Measurements from ENCODE around the gene POGK.

The POGK gene

DNA sequence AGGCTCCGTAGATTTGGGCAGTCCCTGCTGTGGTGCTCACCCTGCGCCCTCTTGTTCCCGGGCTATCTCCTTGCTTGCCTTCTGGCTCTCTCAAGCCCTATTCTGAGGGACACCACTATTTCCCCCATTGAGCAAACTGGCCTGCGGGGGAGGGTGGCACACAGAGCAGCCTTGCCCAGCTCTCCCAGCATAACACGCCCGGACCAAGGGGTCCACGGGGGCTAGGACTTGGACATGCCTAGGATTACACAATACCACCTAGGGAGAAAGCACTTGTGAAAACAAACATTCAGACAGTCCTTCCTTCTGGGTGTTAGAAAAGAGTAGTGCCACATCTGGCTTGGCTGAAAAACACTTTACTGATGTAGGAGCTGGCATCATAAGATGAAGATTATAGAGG lies 29.4 kb downstream of the POGK start:
- ChIA-PET POLR2A (interaction anchor here (0.9 kb wide), 1 partner anchor 175 kb away, joined by 4 read pairs; no protein-coding TSS in a partner anchor), CTCF (interaction anchor here (0.8 to 0.9 kb wide), 2 partner anchors 188 to 189 kb away, joined by 3 read pairs; no protein-coding TSS in a partner anchor)
- peaks cover 26 to 33% of the 10 kb centered on the region in 2 experiments for H3K36me3 ChIP-seq (ENCODE audit: control insufficient read depth in 2 of 2, insufficient read depth in 1 of 2, low read length in 2 of 2)
- no peak overlapping the region for H3K4me3 ChIP-seq (ENCODE audit: low read depth, low read length)
- H3K9me3 ChIP-seq (ENCODE audit: control insufficient read depth, insufficient read depth, low read depth, low read length) = no peaks in the 10 kb centered on the region
- H3K27ac ChIP-seq (ENCODE audit: extremely low read depth, low read depth, low read length) = no peak overlapping the region
- no peak for TF ChIP-seq ZNF571 (tag by site-specific recombination; IDR thresholded peaks at IDR 0.05)
- TF ChIP-seq ZNF335 (tag by site-specific recombination; conservative IDR thresholded peaks at IDR 0.05) = no peak
- TF ChIP-seq ZNF140 (tag by site-specific recombination; IDR thresholded peaks at IDR 0.05) = no peak
- TF ChIP-seq, protein P1, sequence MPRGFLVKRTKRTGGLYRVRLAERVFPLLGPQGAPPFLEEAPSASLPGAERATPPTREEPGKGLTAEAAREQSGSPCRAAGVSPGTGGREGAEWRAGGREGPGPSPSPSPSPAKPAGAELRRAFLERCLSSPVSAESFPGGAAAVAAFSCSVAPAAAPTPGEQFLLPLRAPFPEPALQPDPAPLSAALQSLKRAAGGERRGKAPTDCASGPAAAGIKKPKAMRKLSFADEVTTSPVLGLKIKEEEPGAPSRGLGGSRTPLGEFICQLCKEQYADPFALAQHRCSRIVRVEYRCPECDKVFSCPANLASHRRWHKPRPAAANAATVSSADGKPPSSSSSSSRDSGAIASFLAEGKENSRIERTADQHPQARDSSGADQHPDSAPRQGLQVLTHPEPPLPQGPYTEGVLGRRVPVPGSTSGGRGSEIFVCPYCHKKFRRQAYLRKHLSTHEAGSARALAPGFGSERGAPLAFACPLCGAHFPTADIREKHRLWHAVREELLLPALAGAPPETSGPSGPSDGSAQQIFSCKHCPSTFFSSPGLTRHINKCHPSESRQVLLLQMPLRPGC (tag by site-specific recombination; IDR thresholded peaks at IDR 0.05) = no peak
- TF ChIP-seq, protein P2, sequence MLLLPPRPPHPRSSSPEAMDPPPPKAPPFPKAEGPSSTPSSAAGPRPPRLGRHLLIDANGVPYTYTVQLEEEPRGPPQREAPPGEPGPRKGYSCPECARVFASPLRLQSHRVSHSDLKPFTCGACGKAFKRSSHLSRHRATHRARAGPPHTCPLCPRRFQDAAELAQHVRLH (tag by site-specific recombination; IDR thresholded peaks at IDR 0.05) = no peak
- no peak for TF ChIP-seq ZNF670 (tag by site-specific recombination; IDR thresholded peaks at IDR 0.05; ENCODE audit: low read depth)
- TF ChIP-seq ZIC2 (tag by site-specific recombination; IDR thresholded peaks at IDR 0.05) = peak; percentile 29; the same call in 1 of the 2 replicates
- no peaks in the 10 kb centered on the region; the same call in 1 of the 2 replicates for H3K4me1 ChIP-seq (ENCODE audit: control insufficient read depth, insufficient read depth, low read length)

DNA sequence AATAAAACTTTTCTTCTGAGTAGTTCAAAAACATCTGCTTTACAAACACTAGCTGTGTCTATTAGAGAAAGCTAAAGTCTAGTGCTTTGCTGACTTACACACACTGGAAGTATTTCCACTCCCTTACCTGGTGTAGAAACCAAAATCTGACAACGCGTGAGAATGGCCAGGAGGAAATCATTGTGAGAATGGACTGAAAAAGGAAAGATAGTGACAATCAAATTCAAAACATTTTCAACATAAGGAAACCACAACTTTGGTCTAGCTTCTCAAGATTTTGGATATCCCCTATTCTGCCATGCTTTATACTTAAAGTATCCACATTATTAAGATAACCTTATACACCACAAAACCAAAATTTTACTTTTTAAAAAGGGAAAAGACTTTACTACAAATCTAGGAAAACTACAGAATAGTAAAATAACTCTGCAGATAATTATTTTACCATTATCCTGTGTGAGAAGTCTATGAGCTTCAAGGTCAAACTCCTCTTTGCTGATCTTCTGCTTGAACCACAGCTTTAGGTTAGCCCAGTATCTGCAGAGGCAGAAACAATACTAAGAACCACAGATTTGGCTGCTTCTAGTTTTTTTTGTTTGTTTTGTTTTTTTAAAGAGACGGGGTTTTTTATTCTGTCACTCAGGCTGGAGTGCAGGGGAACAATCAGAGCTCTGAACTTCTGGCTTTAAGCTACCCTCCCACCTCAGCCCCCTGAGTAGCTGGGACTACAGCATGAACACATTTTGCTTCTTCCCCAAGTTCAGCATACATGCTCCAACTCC lies 30.2 kb downstream of the POGK start:
- ChIA-PET CTCF (interaction anchor here (0.6 to 0.9 kb wide), 4 partner anchors 10 to 1366 kb away, joined by 3 to 4 read pairs (median 3); no protein-coding TSS in a partner anchor), POLR2A (interaction anchor here (0.9 kb wide), 1 partner anchor 174 kb away, joined by 4 read pairs; no protein-coding TSS in a partner anchor)
- H3K27ac ChIP-seq (ENCODE audit: extremely low read depth, low read depth, low read length) = no peak overlapping the region
- TF ChIP-seq, protein P3, sequence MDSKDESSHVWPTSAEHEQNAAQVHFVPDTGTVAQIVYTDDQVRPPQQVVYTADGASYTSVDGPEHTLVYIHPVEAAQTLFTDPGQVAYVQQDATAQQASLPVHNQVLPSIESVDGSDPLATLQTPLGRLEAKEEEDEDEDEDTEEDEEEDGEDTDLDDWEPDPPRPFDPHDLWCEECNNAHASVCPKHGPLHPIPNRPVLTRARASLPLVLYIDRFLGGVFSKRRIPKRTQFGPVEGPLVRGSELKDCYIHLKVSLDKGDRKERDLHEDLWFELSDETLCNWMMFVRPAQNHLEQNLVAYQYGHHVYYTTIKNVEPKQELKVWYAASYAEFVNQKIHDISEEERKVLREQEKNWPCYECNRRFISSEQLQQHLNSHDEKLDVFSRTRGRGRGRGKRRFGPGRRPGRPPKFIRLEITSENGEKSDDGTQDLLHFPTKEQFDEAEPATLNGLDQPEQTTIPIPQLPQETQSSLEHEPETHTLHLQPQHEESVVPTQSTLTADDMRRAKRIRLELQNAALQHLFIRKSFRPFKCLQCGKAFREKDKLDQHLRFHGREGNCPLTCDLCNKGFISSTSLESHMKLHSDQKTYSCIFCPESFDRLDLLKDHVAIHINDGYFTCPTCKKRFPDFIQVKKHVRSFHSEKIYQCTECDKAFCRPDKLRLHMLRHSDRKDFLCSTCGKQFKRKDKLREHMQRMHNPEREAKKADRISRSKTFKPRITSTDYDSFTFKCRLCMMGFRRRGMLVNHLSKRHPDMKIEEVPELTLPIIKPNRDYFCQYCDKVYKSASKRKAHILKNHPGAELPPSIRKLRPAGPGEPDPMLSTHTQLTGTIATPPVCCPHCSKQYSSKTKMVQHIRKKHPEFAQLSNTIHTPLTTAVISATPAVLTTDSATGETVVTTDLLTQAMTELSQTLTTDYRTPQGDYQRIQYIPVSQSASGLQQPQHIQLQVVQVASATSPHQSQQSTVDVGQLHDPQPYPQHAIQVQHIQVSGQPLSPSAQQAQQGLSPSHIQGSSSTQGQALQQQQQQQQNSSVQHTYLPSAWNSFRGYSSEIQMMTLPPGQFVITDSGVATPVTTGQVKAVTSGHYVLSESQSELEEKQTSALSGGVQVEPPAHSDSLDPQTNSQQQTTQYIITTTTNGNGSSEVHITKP (tag by site-specific recombination; IDR thresholded peaks at IDR 0.05) = peak; percentile 41; the same call in 1 of the 2 replicates
- no peak for TF ChIP-seq ZBTB7A (tag by site-specific recombination; IDR thresholded peaks at IDR 0.05; ENCODE audit: low read depth)
- H3K36me3 ChIP-seq (ENCODE audit: control insufficient read depth in 2 of 2, insufficient read depth in 1 of 2, low read length in 2 of 2) = peaks cover 25 to 26% of the 10 kb centered on the region in 2 experiments
- no peaks in the 10 kb centered on the region; the same call in 1 of the 2 replicates for H3K4me1 ChIP-seq (ENCODE audit: control insufficient read depth, insufficient read depth, low read length)
- no peak overlapping the region for H3K4me3 ChIP-seq (ENCODE audit: low read depth, low read length)
- H3K9me3 ChIP-seq (ENCODE audit: control insufficient read depth, insufficient read depth, low read depth, low read length) = no peaks in the 10 kb centered on the region

DNA sequence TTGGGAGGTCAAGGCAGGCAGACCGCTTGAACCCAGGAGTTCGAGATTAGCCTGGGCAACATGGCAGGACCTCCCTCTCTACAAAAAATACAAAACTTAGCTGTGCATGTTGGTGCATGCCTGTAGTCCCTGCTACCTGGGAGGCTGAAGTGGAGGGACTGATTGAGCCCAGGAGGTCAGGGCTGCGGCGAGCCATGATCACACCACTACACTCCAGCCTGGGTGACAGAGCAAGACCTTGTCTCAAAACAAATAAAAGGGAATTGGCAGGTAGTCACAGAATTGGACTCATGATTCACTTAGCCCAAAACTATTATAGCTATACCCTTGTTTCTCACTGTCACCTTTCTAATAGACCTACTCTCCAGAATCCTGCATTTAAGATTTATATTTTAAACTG lies 31.3 kb downstream of the POGK start:
- TF ChIP-seq ZFP3 (tag by site-specific recombination; IDR thresholded peaks at IDR 0.05; ENCODE audit: low read depth) = no peak
- TF ChIP-seq ZNF624 (tag by site-specific recombination; IDR thresholded peaks at IDR 0.05) = no peak
- TF ChIP-seq TCF7L2 (IDR thresholded peaks at IDR 0.05; ENCODE audit: borderline replicate concordance, low read depth, low read length) = no peak
- TF ChIP-seq GLIS1 (tag by site-specific recombination; IDR thresholded peaks at IDR 0.05) = peak; percentile 76
- no peak for TF ChIP-seq PRDM1 (tag by site-specific recombination; IDR thresholded peaks at IDR 0.05)
- no peak for TF ChIP-seq ZNF114 (tag by site-specific recombination; IDR thresholded peaks at IDR 0.05)
- Histone ChIP-seq H3K9me3 (ENCODE audit: control insufficient read depth, insufficient read depth, low read depth, low read length) (no peaks in the 10 kb centered on the region), H3K36me3 (ENCODE audit: control insufficient read depth in 2 of 2, insufficient read depth in 1 of 2, low read length in 2 of 2) (peaks cover 19 to 23% of the 10 kb centered on the region in 2 experiments), H3K27ac (ENCODE audit: extremely low read depth, low read depth, low read length) (no peak overlapping the region), H3K4me3 (ENCODE audit: low read depth, low read length) (no peak overlapping the region), H3K4me1 (ENCODE audit: control insufficient read depth, insufficient read depth, low read length) (no peaks in the 10 kb centered on the region; the same call in 1 of the 2 replicates)
- CTCF ChIA-PET = interaction anchor here (0.8 to 1.2 kb wide), 3 partner anchors 40 to 187 kb away, joined by 3 to 5 read pairs (median 3); no protein-coding TSS in a partner anchor
- POLR2A ChIA-PET = no interaction called here

All from HEK293 (cell line).